HL-60 (cell line): ENCODE data around the gene NADK.

Experiments used
- CTCF ChIP-seq: IDR thresholded peaks from one replicate; pipeline ENCODE4 v1.5.1; 2011; ENCODE audit warnings: low read length, control low read depth, inconsistent platforms; ENCODE audit not compliant: insufficient read depth
- GABPA ChIP-seq: IDR thresholded peaks from 2 replicates; pipeline ENCODE4 v1.6.1; 2012; ENCODE audit warnings: low read depth
- POLR2AphosphoS5 ChIP-seq: IDR thresholded peaks from 2 replicates; pipeline ENCODE4 v1.6.1; 2012; ENCODE audit warnings: low read depth
- REST ChIP-seq: IDR thresholded peaks from 2 replicates; pipeline ENCODE4 v1.6.1; 2012; ENCODE audit warnings: low read depth; ENCODE audit not compliant: insufficient replicate concordance
- SPI1 ChIP-seq: IDR thresholded peaks from 2 replicates; pipeline ENCODE4 v1.6.1; 2012; ENCODE audit warnings: low read depth, mild to moderate bottlenecking, borderline replicate concordance

GRCh38 chr1:1755852-1756251, 22.4 kb downstream of the NADK start:
- no peak for TF ChIP-seq CTCF
- no peak for TF ChIP-seq SPI1
- no peak for TF ChIP-seq GABPA
- no peak for TF ChIP-seq REST
- TF ChIP-seq POLR2AphosphoS5: no peak
